GM18505 (cell line): ENCODE results near the gene PTPRH.
"Not testable (repeated sequence)": the region's sequence is repeated elsewhere in the genome, so short reads cannot be mapped to it uniquely, and the experiment has no call there.

Source experiments
- ATAC-seq: cut with Tn5 transposase; IDR thresholded peaks from one replicate; pipeline ENCODE4 v1.9.1; 2021; ENCODE audit not compliant: unreplicated experiment
- POLR2A ChIP-seq: IDR thresholded peaks from 4 replicates; pipeline ENCODE4 v1.6.1; 2011; ENCODE audit warnings: borderline replicate concordance; ENCODE audit not compliant: insufficient read depth, insufficient read length; ENCODE audit errors: extremely low read depth

PTPRH gene

GRCh38 chr19:55173186-55173713 is 36.1 kb downstream of the PTPRH start:
- TF ChIP-seq POLR2A: no peak
- no peak for ATAC-seq

DNA sequence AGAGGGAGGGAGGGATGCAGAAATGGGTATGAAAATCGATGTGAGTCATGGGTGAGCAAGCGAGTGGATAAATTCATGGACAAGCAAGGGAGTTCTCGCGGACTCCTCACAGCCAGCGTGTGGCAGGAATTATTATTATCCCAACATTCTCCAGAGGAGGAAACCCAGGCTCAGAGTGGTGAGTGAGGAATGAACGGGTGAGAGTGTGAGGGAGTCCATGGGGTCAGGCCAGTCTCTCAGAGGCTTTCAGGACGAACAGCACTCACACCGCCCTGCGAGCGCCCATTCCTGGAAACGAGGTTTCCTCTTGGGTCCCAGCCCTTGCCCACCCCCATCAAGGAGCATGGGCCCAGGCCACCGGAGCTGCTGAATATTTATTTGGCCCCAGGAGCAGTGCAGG is 36.6 kb downstream of the PTPRH start:
- TF ChIP-seq POLR2A: no peak
- ATAC-seq: no peak

DNA sequence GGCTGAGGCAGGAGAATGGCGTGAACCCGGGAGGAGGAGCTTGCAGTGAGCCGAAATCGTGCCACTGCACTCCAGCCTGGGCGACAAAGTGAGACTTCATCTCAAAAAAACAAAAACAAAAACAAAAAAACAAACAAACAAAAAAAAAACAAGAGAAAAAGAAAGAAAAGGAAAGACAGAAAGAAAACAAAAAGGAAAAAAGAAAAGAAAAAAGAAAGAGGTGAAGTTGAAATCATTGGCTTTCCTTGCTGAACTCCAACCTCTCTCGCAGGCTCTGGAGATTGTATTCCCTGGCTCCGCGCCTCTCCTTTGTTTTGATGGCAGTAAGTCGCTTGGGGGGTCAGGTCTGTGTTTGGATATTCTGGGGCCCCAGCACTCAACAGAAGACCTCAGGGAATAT is 37.0 kb downstream of the PTPRH start:
- not testable (repeated sequence) for ATAC-seq

DNA sequence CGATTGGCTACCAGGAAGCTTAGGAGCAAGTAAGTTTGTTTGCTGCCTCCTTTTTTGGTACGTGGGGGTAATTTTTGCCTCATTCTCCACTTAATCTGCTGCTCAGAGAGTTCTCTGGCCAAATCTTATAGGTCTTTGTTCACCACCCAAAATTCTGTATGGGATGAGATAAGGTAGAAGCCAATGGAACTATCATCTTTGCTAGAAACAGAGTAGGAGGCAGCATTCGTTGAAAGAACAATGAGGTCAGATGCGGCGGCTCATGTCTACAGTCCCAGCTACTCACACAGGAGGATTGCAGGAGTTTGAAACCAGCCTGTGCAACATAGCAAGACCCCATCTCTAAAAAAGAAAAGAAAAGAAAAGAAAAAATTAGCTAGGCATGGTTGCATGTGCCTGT is 37.9 kb downstream of the PTPRH start:
- no peak for TF ChIP-seq POLR2A
- ATAC-seq: no peak

- no peak for TF ChIP-seq POLR2A
- no peak for ATAC-seq
Observed at GRCh38 chr19:55169136-55169535, 40.2 kb downstream of the PTPRH start.

GRCh38 chr19:55166530-55167268 is 42.6 kb downstream of the PTPRH start, which contains the start of gene DNAAF3:
Gene DNAAF3, minus strand, starts transcription at chr19:55166613. Its CDS starts 200 bp downstream, at chr19:55166413.
- no peak for TF ChIP-seq POLR2A
- peak; percentile 89 for ATAC-seq

GRCh38 chr19:55165952-55166529 is 43.3 kb downstream of the PTPRH start:
- ATAC-seq: no peak

GRCh38 chr19:55161571-55162322 is 47.6 kb downstream of the PTPRH start:
- no peak for TF ChIP-seq POLR2A
- no peak for ATAC-seq

More at GRCh38 chr19:55165952-55166529, 43.3 kb downstream of the PTPRH start:
- no peak for TF ChIP-seq POLR2A

DNA sequence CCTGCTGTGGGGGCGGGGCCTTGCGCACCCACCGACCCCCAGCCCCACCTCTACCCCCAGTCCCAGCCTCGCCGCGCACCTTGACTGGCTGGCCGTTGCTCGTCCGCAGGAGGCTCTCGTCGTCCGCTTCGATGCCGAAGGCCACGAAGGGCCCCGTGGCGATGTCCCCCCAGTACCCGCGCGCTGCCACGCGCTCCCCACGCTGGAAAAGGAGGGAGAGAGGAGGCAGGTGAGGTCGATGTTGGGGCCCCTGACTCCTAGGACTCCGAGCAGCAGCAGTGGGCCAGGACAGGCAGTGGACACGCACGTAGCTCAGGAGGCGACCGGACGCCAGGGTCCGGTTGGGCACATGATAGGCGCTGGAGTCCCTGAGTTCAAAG is 48.3 kb downstream of the PTPRH start:
- TF ChIP-seq POLR2A: no peak
- ATAC-seq: no peak

- ATAC-seq: no peak
- TF ChIP-seq POLR2A: no peak
Observed at GRCh38 chr19:55160128-55160985, 48.9 kb downstream of the PTPRH start.

- TF ChIP-seq POLR2A: no peak
Observed at GRCh38 chr19:55158848-55159749, 50.2 kb downstream of the PTPRH start.

GRCh38 chr19:55158423-55158822 is 50.9 kb downstream of the PTPRH start:
- no peak for ATAC-seq
- TF ChIP-seq POLR2A: no peak

More at GRCh38 chr19:55158848-55159749, 50.2 kb downstream of the PTPRH start:
- no peak for ATAC-seq
